Endothelial cell (in vitro differentiated cells): ENCODE measurements around the gene NAA25. TPM values are rescaled to one million over a fixed set of nuclear protein-coding genes. Genes with fewer than 3 reads are reported as not detected.
"Not testable (repeated sequence)": the region's sequence is repeated elsewhere in the genome, so short reads cannot be mapped to it uniquely, and the experiment has no call there.

Experiments
- DNase-seq: peaks from one replicate; pipeline ENCODE4 v3.0.0; 2021; ENCODE audit warnings: low spot score
- H3K27ac Mint-ChIP-seq: one replicate; pipeline ENCODE4 v1.8.0; 2021; ENCODE audit warnings: mixed read lengths, inconsistent platforms; ENCODE audit not compliant: unreplicated experiment
- H3K27me3 Mint-ChIP-seq: one replicate; pipeline ENCODE4 v1.8.0; 2021; ENCODE audit warnings: mild to moderate bottlenecking, moderate library complexity, mixed read lengths, inconsistent platforms; ENCODE audit not compliant: unreplicated experiment
- H3K36me3 Mint-ChIP-seq: one replicate; pipeline ENCODE4 v1.8.0; 2021; ENCODE audit warnings: mild to moderate bottlenecking, low read depth, mixed read lengths, inconsistent platforms; ENCODE audit not compliant: unreplicated experiment
- H3K4me1 Mint-ChIP-seq: one replicate; pipeline ENCODE4 v1.8.0; 2021; ENCODE audit warnings: mild to moderate bottlenecking, mixed read lengths, inconsistent platforms; ENCODE audit not compliant: unreplicated experiment
- H3K4me3 Mint-ChIP-seq: one replicate; pipeline ENCODE4 v1.8.0; 2021; ENCODE audit warnings: mild to moderate bottlenecking, mixed read lengths, inconsistent platforms; ENCODE audit not compliant: unreplicated experiment
- H3K9me3 Mint-ChIP-seq: one replicate; pipeline ENCODE4 v1.8.0; 2021; ENCODE audit warnings: mixed read lengths, inconsistent platforms; ENCODE audit not compliant: unreplicated experiment
- CTCF ChIP-seq: fragments of 200-600 bp; sonication (generic); IDR thresholded peaks from one replicate; pipeline ENCODE4 v1.5.0; 2021; ENCODE audit warnings: antibody characterized with exemption; ENCODE audit not compliant: unreplicated experiment
- total RNA-seq: library from RNA; stranded (reverse); fragmentation: NEBNext Ultra II Directional; extraction: Animal tissue kit (Norgen Biotek cat#: 25700); gene quantifications from one replicate; pipeline ENCODE4 v1.2.1, GENCODE V29; 2021; ENCODE audit not compliant: unreplicated experiment

Gene NAA25
- total RNA-seq, 1 donor from 2014 or later, result 23.4 TPM

GRCh38 chr12:112066566-112066965, 42.0 kb downstream of the NAA25 start:
- Mint-ChIP-seq H3K9me3 (no peaks in the 10 kb centered on the region), H3K4me1 (no peaks in the 10 kb centered on the region), H3K4me3 (no peak overlapping the region), H3K27me3 (peaks cover 1% of the 10 kb centered on the region), H3K36me3 (peaks cover 26% of the 10 kb centered on the region), H3K27ac (peak overlapping the region; percentile 15)
- TF ChIP-seq CTCF, result no peak
- DNase-seq, result no peak

- no peaks in the 10 kb centered on the region for H3K27me3 Mint-ChIP-seq
- H3K9me3 Mint-ChIP-seq, result no peaks in the 10 kb centered on the region
- peaks cover 23% of the 10 kb centered on the region for H3K36me3 Mint-ChIP-seq
- TF ChIP-seq CTCF, result no peak
- DNase-seq, result no peak
- no peaks in the 10 kb centered on the region for H3K4me1 Mint-ChIP-seq
- no peak overlapping the region for H3K27ac Mint-ChIP-seq
- H3K4me3 Mint-ChIP-seq, result no peak overlapping the region
These were observed 45.3 kb downstream of the NAA25 start for GRCh38 chr12:112063273-112063672.

GRCh38 chr12:112061137-112061536, 47.4 kb downstream of the NAA25 start:
- no peaks in the 10 kb centered on the region for H3K9me3 Mint-ChIP-seq
- H3K27ac Mint-ChIP-seq, result no peak overlapping the region
- TF ChIP-seq CTCF, result no peak
- H3K4me3 Mint-ChIP-seq, result no peak overlapping the region
- H3K27me3 Mint-ChIP-seq, result no peaks in the 10 kb centered on the region
- H3K4me1 Mint-ChIP-seq, result no peaks in the 10 kb centered on the region
- no peak for DNase-seq
- H3K36me3 Mint-ChIP-seq, result peaks cover 16% of the 10 kb centered on the region

- DNase-seq, result no peak
- Mint-ChIP-seq H3K4me1 (peaks cover 4% of the 10 kb centered on the region), H3K4me3 (no peak overlapping the region), H3K27ac (no peak overlapping the region), H3K27me3 (no peaks in the 10 kb centered on the region), H3K36me3 (peaks cover 28% of the 10 kb centered on the region), H3K9me3 (no peaks in the 10 kb centered on the region)
- no peak for TF ChIP-seq CTCF
These were observed 59.2 kb downstream of the NAA25 start for GRCh38 chr12:112049351-112049750.

- no peak for DNase-seq
- Mint-ChIP-seq H3K36me3 (peaks cover 21% of the 10 kb centered on the region), H3K27me3 (no peaks in the 10 kb centered on the region), H3K4me3 (no peak overlapping the region), H3K4me1 (peaks cover 4% of the 10 kb centered on the region), H3K27ac (no peak overlapping the region), H3K9me3 (no peaks in the 10 kb centered on the region)
- TF ChIP-seq CTCF, result no peak
These were observed 62.6 kb downstream of the NAA25 start for GRCh38 chr12:112046003-112046402.

GRCh38 chr12:112036614-112037013, 72.0 kb downstream of the NAA25 start:
- not testable (repeated sequence) for H3K27ac Mint-ChIP-seq, H3K9me3 Mint-ChIP-seq, H3K27me3 Mint-ChIP-seq, DNase-seq, H3K4me1 Mint-ChIP-seq, H3K4me3 Mint-ChIP-seq
- H3K36me3 Mint-ChIP-seq, result peaks cover 35% of the 10 kb centered on the region
